PC-9 (cell line): ENCODE results near the gene DENND2D.

ENCODE experiments used
- CTCF ChIP-seq: fragments of 200-600 bp; sonication (generic); conservative IDR thresholded peaks from 2 replicates; pipeline ENCODE4 v1.6.1; 2017; ENCODE audit warnings: mixed run types, antibody characterized with exemption, mild to moderate bottlenecking, moderate library complexity
- EZH2 ChIP-seq: fragments of 200-600 bp; sonication (generic); IDR thresholded peaks from 2 replicates; pipeline ENCODE4 v1.8.0; 2017; ENCODE audit warnings: antibody characterized with exemption, low read depth

- TF ChIP-seq EZH2 (no peak), CTCF (no peak)
Observed at GRCh38 chr1:111139324-111139955, 61.0 kb downstream of the DENND2D start.
